Mucosa of descending colon (tissue), 3 donors: ENCODE data around the gene ARHGAP31. TPM values are rescaled to one million over a fixed set of nuclear protein-coding genes. Genes with fewer than 3 reads are reported as not detected.

ENCODE experiments used
- ATAC-seq: fragments of 200-7000 bp; cut with Tn5 transposase; one replicate; pipeline ENCODE4 v1.9.1; 2020; ENCODE audit warnings: mild to moderate bottlenecking, moderate library complexity
- DNase-seq, 3 donors: peaks; one replicate each; pipeline ENCODE4 v3.0.0-alpha.2; 2020
- H3K36me3 ChIP-seq: fragments of 200-600 bp; one replicate; pipeline ENCODE4 v1.8.0; 2021; ENCODE audit warnings: low read depth, mild to moderate bottlenecking
- H3K4me1 ChIP-seq: fragments of 200-600 bp; one replicate; pipeline ENCODE4 v1.8.0; 2021; ENCODE audit warnings: low read depth, mild to moderate bottlenecking
- H3K4me3 ChIP-seq: fragments of 200-600 bp; one replicate; pipeline ENCODE4 v1.8.0; 2021; ENCODE audit warnings: mild to moderate bottlenecking
- H3K9me3 ChIP-seq: fragments of 200-600 bp; one replicate; pipeline ENCODE4 v1.8.0; 2021; ENCODE audit warnings: mild to moderate bottlenecking
- intact Hi-C, 2 donors: fragments of 100-400 bp; cut with DNase I in 1 of 2; cut with micrococcal nuclease in 1 of 2; formaldehyde crosslinking; loops; one replicate each; pipeline versions ENCODE4 v1.11.0 to v1.11.1; 2022; cut with DNase I, micrococcal nuclease
- total RNA-seq, 3 donors: library from RNA; stranded (reverse); fragmentation: NEBNext Ultra II Directional in 2 of 3; extraction: Animal tissue kit (Norgen Biotek cat#: 25700) in 2 of 3; gene quantifications; one replicate each; pipeline versions ENCODE4 v1.2.1 to v1.2.4, GENCODE V29; 2021 to 2023
- TF ChIP-seq, protein P1 (sequence below): fragments of 200-600 bp; IDR thresholded peaks from one replicate; pipeline ENCODE4 v1.8.0; 2022; ENCODE audit warnings: antibody characterized with exemption, mild to moderate bottlenecking
- donor health status: DM: no; HTN: no; CAD: no; lungs with moderate emphysema.
- donor health status: DM: no; HTN: no; CAD: no.
- donor health status: DM: no; HTN: yes; CAD: no.

ARHGAP31 gene
- total RNA-seq, 3 donors from 2014 or later = 7.7 to 25.8 (median 11.8) TPM

DNA sequence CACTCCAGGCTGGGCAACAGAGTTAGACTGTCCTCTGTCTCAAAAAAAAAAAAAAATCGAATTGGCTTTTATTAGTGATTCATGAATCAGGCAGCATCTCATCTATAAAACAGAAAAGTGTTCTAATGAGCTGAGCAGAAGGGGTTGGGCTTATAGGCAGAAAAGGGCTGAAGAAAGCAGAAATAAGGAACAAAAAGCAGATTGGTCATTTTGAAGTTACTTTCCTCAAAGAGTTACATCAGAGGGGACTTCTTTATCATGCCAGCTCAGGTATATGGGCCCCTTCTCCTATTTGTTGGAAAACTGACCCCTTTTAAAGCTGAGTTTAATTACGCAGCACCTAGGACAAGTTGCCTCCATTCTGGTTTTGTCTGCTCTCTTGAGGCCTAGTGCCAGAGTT is 173.9 kb downstream of the ARHGAP31 start:
- intact Hi-C loops = no loop called here
- H3K9me3 ChIP-seq = no peaks in the 10 kb centered on the region
- TF ChIP-seq, protein P1, sequence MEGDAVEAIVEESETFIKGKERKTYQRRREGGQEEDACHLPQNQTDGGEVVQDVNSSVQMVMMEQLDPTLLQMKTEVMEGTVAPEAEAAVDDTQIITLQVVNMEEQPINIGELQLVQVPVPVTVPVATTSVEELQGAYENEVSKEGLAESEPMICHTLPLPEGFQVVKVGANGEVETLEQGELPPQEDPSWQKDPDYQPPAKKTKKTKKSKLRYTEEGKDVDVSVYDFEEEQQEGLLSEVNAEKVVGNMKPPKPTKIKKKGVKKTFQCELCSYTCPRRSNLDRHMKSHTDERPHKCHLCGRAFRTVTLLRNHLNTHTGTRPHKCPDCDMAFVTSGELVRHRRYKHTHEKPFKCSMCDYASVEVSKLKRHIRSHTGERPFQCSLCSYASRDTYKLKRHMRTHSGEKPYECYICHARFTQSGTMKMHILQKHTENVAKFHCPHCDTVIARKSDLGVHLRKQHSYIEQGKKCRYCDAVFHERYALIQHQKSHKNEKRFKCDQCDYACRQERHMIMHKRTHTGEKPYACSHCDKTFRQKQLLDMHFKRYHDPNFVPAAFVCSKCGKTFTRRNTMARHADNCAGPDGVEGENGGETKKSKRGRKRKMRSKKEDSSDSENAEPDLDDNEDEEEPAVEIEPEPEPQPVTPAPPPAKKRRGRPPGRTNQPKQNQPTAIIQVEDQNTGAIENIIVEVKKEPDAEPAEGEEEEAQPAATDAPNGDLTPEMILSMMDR = no peak
- no peaks in the 10 kb centered on the region for H3K36me3 ChIP-seq
- H3K4me3 ChIP-seq = no peak overlapping the region
- DNase-seq (no peak), ATAC-seq (no peak)
- peaks cover 28% of the 10 kb centered on the region for H3K4me1 ChIP-seq

DNA sequence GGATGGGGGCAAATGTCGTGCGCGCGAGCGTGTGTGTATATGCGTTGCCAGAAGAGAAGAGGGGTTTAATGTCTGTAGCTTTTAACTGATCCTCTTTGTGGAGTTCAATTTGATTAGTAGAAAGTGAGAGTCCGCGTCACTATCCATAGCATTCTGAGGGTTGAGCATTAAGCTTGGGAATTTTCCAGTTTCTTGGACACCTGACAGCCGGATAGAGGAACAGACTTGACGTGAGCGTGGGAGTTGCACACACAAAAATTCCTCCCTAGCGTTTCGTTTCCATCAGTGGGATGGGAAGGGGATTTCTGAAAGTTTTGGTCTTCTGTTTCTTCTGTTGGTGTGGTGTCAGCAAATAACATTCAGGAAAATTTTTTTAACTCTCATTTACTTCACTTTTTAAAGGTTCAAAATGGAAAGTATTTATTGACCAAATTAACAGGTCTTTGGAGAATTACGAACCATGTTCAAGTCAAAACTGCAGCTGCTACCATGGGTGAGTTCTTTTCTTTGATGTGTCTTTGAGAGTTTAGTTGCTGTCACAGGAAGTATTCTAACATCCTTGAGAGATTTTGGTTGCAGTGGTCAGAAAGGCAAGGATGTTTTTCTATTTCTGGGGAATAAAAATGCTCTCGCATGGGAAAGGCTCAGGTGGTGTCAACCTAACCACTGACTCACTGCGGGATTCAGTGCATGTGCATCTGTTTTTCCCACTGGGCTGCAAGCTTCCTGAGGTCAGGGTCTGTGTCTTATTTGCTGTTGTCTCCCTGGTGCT is 175.4 kb downstream of the ARHGAP31 start:
- no peaks in the 10 kb centered on the region for H3K9me3 ChIP-seq
- ATAC-seq (peak; percentile 4), DNase-seq (no peak)
- no peaks in the 10 kb centered on the region for H3K36me3 ChIP-seq
- intact Hi-C loops = no loop called here
- H3K4me3 ChIP-seq = peak overlapping the region; percentile 98
- H3K4me1 ChIP-seq = peaks cover 24% of the 10 kb centered on the region
- TF ChIP-seq, protein P1 = no peak

Other genes with a start within 250 kb of the ARHGAP31 start
- gene TEX55, start 148.2 kb upstream of the ARHGAP31 start, total RNA-seq = not detected
- not detected for gene UPK1B, start 120.8 kb upstream of the ARHGAP31 start, total RNA-seq
- gene B4GALT4, start 53.5 kb upstream of the ARHGAP31 start, total RNA-seq = 10 to 100 TPM; 35.0 to 73.9 (median 58.9) TPM
- gene TMEM39A, start 169.2 kb downstream of the ARHGAP31 start, total RNA-seq = 10 to 100 TPM; 24.0 to 32.2 (median 26.5) TPM
- 10 to 100 TPM; 11.9 to 19.8 (median 18.6) TPM for gene POGLUT1, start 174.6 kb downstream of the ARHGAP31 start, total RNA-seq
- gene TIMMDC1, start 204.2 kb downstream of the ARHGAP31 start, total RNA-seq = 100 to 1,000 TPM in 1 of 3 donors, 10 to 100 TPM in 2; 93.4 to 107 (median 95.3) TPM